ENCODE data around the gene ZFYVE28. TPM values are rescaled to one million over a fixed set of nuclear protein-coding genes. Genes with fewer than 3 reads are reported as not detected.

The ZFYVE28 gene
- total RNA-seq, 2 donors from 2014 or later, result 29.6 to 31.6 TPM

DNA sequence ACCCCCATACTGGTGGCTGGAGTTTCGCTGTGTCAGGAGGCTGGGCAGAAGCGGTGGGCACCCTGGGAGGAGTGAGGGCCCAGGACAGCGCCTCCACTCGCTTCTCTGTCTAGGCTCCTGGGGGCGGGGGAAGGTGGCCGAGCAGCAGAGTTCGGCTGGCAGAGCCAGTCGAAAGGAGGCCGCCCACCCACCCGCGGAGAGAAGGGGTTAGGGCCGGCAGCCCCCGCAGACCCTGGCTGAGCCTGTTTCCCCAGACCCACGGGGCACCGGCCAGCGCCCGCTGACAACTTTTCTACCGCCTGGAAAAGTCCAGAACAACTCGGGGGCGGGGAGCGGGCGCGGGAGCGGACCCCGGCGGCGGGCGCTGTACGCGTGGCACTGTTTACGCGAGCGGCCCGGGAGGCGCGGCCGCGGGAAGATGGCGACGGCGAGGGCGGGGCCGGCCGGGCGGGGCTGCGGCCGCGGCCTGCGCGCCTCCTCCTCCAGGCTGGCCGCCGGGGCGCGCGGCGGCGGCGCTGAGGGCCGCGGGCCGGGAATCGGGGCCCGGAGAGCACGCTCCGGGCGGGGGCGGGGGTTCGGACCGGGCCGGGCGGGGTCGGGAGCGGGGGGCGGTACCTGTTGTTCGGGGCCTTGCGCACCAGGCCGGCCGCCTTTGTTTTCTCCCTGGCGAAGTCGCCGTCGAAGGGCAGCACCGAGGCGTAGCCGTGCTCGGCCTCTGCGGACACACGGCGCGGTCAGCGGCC lies 157.2 kb downstream of the ZFYVE28 start:
- Histone ChIP-seq H3K4me3 (peak overlapping the region; percentile 100), H3K27me3 (no peaks in the 10 kb centered on the region), H3K9ac (ENCODE audit: low read depth in 2 of 2, low read length in 2 of 2) (peak overlapping the region; percentile 77 to 83), H3K4me1 (peaks cover 10% of the 10 kb centered on the region), H3K9me3 (no peaks in the 10 kb centered on the region), H3K36me3 (no peaks in the 10 kb centered on the region), H3K27ac (peak overlapping the region; percentile 77)
- DNase-seq, result peak; percentile 62
- intact Hi-C loops (cut with DNase I), result no loop called here
- TF ChIP-seq, protein P1, sequence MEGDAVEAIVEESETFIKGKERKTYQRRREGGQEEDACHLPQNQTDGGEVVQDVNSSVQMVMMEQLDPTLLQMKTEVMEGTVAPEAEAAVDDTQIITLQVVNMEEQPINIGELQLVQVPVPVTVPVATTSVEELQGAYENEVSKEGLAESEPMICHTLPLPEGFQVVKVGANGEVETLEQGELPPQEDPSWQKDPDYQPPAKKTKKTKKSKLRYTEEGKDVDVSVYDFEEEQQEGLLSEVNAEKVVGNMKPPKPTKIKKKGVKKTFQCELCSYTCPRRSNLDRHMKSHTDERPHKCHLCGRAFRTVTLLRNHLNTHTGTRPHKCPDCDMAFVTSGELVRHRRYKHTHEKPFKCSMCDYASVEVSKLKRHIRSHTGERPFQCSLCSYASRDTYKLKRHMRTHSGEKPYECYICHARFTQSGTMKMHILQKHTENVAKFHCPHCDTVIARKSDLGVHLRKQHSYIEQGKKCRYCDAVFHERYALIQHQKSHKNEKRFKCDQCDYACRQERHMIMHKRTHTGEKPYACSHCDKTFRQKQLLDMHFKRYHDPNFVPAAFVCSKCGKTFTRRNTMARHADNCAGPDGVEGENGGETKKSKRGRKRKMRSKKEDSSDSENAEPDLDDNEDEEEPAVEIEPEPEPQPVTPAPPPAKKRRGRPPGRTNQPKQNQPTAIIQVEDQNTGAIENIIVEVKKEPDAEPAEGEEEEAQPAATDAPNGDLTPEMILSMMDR (IDR thresholded peaks at IDR 0.05), result no peak

DNA sequence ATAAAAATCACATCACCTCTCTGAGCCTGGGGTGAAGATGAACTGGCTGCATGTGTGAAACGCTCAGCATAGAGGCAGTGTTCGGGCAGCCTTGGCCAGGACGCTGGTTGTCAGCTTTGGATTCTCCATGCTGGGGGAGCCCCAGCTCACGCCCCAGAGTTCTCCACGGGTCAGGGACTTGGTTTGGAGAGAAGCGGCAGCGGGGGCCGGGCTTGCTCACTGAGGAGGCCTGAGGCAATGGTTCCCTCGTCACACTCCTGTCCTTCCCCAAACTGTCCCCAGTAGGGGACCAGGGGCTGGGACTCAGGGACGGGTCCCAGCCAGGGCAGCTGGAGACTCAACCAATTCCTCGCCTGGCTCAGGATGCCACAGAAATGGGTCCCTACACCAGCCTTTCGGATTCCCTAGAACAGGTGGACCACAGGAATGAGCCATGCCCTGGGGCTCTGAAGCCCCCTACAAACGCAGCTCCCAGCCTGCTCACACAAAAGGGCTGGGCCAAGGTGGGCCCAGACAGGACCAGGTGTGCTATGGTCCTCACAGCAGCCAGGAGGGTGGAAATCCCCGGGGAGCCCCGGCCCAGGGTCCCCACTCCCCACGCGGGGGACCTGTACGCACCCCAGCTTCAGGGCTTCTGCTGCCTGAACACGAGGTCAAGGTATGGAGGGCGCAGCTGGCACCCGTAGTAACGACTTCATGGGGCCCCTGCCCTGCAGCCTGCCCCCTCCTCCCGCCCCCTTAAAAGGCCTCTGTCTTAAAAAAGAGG lies 157.9 kb downstream of the ZFYVE28 start:
- no peak for DNase-seq
- intact Hi-C loops (cut with DNase I), result no loop called here
- H3K4me3 ChIP-seq, result peak overlapping the region; percentile 100
- H3K9me3 ChIP-seq, result no peaks in the 10 kb centered on the region
- TF ChIP-seq, protein P1 (IDR thresholded peaks at IDR 0.05), result no peak
- no peaks in the 10 kb centered on the region for H3K27me3 ChIP-seq
- H3K27ac ChIP-seq, result peak overlapping the region; percentile 40
- peaks cover 10% of the 10 kb centered on the region for H3K4me1 ChIP-seq
- peak overlapping the region; percentile 77 to 78 for H3K9ac ChIP-seq (ENCODE audit: low read depth in 2 of 2, low read length in 2 of 2)
- H3K36me3 ChIP-seq, result no peaks in the 10 kb centered on the region

DNA sequence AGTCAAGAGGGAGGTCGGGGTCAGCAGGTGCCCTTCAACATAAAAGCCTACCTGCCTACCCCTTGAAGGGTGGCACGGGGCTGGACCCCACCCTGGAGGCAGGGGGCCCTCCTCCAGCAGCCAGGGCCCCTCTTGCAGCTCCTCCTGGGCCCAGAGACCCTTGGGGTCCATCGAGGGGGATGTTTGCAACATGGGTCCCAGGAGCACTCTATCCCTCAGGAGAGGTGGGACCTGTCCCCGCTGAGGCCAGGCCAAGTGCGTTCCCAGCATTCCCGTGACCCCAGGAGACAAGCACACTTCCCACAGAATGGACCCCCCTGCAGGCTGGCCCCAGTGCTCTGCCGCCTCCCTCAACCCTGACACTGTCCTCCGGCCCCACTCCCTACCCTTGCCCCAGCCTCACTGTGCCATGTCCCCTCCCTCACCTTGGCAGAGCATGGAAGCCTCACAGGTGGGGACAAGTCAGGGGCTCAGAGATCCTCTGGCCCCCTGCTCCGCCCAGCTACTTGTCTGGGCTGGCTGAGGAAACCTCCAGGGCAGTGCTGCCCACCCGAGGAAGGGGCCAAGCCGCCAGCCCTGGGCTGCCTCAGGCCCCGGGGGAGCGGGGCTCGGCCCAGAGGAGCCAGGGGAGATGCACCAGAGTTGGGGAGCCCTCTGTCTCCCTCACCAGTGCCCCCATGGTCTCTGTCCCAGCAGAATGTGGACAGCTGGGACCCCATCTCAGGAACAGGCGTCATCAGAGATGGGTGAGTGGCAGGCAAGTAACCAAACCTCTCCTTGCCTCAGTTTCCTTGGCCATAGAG lies 158.7 kb downstream of the ZFYVE28 start:
- Histone ChIP-seq H3K36me3 (no peaks in the 10 kb centered on the region), H3K27me3 (no peaks in the 10 kb centered on the region), H3K4me3 (no peak overlapping the region), H3K4me1 (peaks cover 10% of the 10 kb centered on the region), H3K9ac (ENCODE audit: low read depth in 2 of 2, low read length in 2 of 2) (peak overlapping the region in 1 of 2 donors; percentile 77), H3K27ac (no peak overlapping the region), H3K9me3 (no peaks in the 10 kb centered on the region)
- intact Hi-C loops (cut with DNase I), result no loop called here
- no peak for DNase-seq
- TF ChIP-seq, protein P1 (IDR thresholded peaks at IDR 0.05), result no peak

DNA sequence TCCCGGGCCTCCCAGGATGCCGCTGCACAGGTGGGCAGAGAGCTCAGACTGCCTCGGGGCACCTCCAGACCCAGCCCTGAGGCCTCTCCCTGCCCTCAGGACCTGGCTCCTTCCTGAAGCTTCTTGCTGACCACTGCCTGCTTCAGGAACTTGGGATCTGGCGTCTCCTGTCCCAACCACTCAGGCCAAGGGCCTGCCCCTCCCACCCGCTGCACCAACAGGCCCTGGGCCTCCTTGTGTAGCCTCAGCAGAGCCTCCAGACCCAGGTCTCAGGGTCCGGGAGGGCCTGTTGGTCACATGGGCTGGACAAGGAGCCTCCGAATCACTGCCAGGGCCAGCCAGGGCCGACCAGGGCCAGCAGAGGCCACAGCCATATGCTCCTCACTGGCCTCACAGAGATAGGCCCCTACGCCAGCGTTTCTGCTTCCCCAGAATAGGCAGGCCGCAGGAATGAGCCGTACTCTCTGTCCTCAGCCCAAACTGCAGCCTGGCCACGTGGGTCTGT lies 159.4 kb downstream of the ZFYVE28 start:
- Histone ChIP-seq H3K4me1 (peaks cover 10% of the 10 kb centered on the region), H3K27ac (no peak overlapping the region), H3K36me3 (peaks cover 4% of the 10 kb centered on the region), H3K27me3 (no peaks in the 10 kb centered on the region), H3K9ac (ENCODE audit: low read depth in 2 of 2, low read length in 2 of 2) (no peak overlapping the region), H3K4me3 (no peak overlapping the region), H3K9me3 (no peaks in the 10 kb centered on the region)
- TF ChIP-seq, protein P1 (IDR thresholded peaks at IDR 0.05), result no peak
- peak; percentile 17 for DNase-seq
- intact Hi-C loops (cut with DNase I), result no loop called here

Measured in colonic mucosa (tissue), 4 donors.